PFSK-1 (cell line): ENCODE results near the gene OPA1.

Source experiments
- FOXP2 ChIP-seq: optimal IDR thresholded peaks from 2 replicates; pipeline ENCODE3; 2011; ENCODE audit warnings: borderline replicate concordance, control low read depth, inconsistent platforms; ENCODE audit not compliant: insufficient read depth; ENCODE audit errors: extremely low read length, extremely low read depth
- POLR2AphosphoS5 ChIP-seq: IDR thresholded peaks from 2 replicates; pipeline ENCODE4 v1.6.1; 2012; ENCODE audit warnings: low read depth, mild to moderate bottlenecking, control low read depth, low read length, moderate library complexity
- REST ChIP-seq, 2 experiments: IDR thresholded peaks; 2 replicates each; pipeline versions ENCODE4 v1.6.1 to v1.8.0; 2011 to 2012; ENCODE audit warnings: low read depth in 2 of 2, low read length in 2 of 2, control low read depth in 1 of 2, inconsistent platforms in 1 of 2, mild to moderate bottlenecking in 1 of 2, moderate library complexity in 1 of 2; ENCODE audit not compliant: insufficient read depth in 1 of 2
- SIN3A ChIP-seq: IDR thresholded peaks from 2 replicates; pipeline ENCODE4 v1.6.1; 2012; ENCODE audit warnings: mild to moderate bottlenecking, low read length, moderate library complexity, borderline replicate concordance; ENCODE audit not compliant: insufficient read depth
- TAF1 ChIP-seq: IDR thresholded peaks from 2 replicates; pipeline ENCODE4 v1.6.1; 2012; ENCODE audit warnings: low read length, control low read depth, borderline replicate concordance; ENCODE audit not compliant: insufficient read depth

OPA1 gene

GRCh38 chr3:193708270-193708669 is 115.3 kb downstream of the OPA1 start:
- no peak for TF ChIP-seq FOXP2
- TF ChIP-seq TAF1 = no peak
- TF ChIP-seq POLR2AphosphoS5 = no peak
- TF ChIP-seq REST (IDR thresholded peaks at IDR 0.05; ENCODE audit: insufficient read depth in 1 of 2, low read depth in 2 of 2, low read length in 2 of 2) = no peak
- no peak for TF ChIP-seq SIN3A

- TF ChIP-seq SIN3A = no peak
- TF ChIP-seq TAF1 = no peak
- TF ChIP-seq REST (IDR thresholded peaks at IDR 0.05; ENCODE audit: insufficient read depth in 1 of 2, low read depth in 2 of 2, low read length in 2 of 2) = no peak
- TF ChIP-seq FOXP2 = no peak
- TF ChIP-seq POLR2AphosphoS5 = no peak
These were observed 117.5 kb downstream of the OPA1 start for GRCh38 chr3:193710286-193711165.

GRCh38 chr3:193711166-193711485 is 118.1 kb downstream of the OPA1 start:
- TF ChIP-seq REST (IDR thresholded peaks at IDR 0.05; ENCODE audit: insufficient read depth in 1 of 2, low read depth in 2 of 2, low read length in 2 of 2) (no peak), FOXP2 (no peak), SIN3A (no peak), POLR2AphosphoS5 (no peak), TAF1 (no peak)

- TF ChIP-seq SIN3A = no peak
- TF ChIP-seq TAF1 = no peak
- TF ChIP-seq FOXP2 = no peak
- no peak for TF ChIP-seq REST (IDR thresholded peaks at IDR 0.05; ENCODE audit: insufficient read depth in 1 of 2, low read depth in 2 of 2, low read length in 2 of 2)
- no peak for TF ChIP-seq POLR2AphosphoS5
These were observed 118.5 kb downstream of the OPA1 start for GRCh38 chr3:193711523-193711963.
